ES-I3 (cell line): Measurements from ENCODE around the gene KCTD12.

Experiments
- H3K36me3 ChIP-seq: 2 replicates; pipeline ENCODE4 v1.6.1; 2013; ENCODE audit warnings: mild to moderate bottlenecking, low read length, control low read depth, moderate library complexity; ENCODE audit not compliant: insufficient read depth
- H3K4me1 ChIP-seq: 2 replicates; pipeline ENCODE4 v1.6.1; 2013; ENCODE audit warnings: mild to moderate bottlenecking, control low read depth, low read length; ENCODE audit not compliant: insufficient read depth
- H3K9ac ChIP-seq: 2 replicates; pipeline ENCODE4 v1.6.1; 2013; ENCODE audit warnings: low read depth, mild to moderate bottlenecking, low read length, moderate library complexity
- H3K9me3 ChIP-seq: 2 replicates; pipeline ENCODE4 v1.6.1; 2013; ENCODE audit warnings: mild to moderate bottlenecking, low read length, moderate library complexity; ENCODE audit not compliant: control insufficient read depth, insufficient read depth

Gene KCTD12

GRCh38 chr13:76860706-76861105, 25.5 kb downstream of the KCTD12 start:
- H3K9me3 ChIP-seq, result no peaks in the 10 kb centered on the region
- no peaks in the 10 kb centered on the region for H3K4me1 ChIP-seq
- H3K36me3 ChIP-seq, result no peaks in the 10 kb centered on the region
- no peak overlapping the region for H3K9ac ChIP-seq

- H3K9ac ChIP-seq, result no peak overlapping the region
- H3K9me3 ChIP-seq, result no peaks in the 10 kb centered on the region
- no peaks in the 10 kb centered on the region for H3K36me3 ChIP-seq
- no peaks in the 10 kb centered on the region for H3K4me1 ChIP-seq
Measured at GRCh38 chr13:76854894-76855293, 31.3 kb downstream of the KCTD12 start.

GRCh38 chr13:76853921-76854608, 32.1 kb downstream of the KCTD12 start:
- no peak overlapping the region for H3K9ac ChIP-seq
- H3K9me3 ChIP-seq, result no peaks in the 10 kb centered on the region
- no peaks in the 10 kb centered on the region for H3K36me3 ChIP-seq
- H3K4me1 ChIP-seq, result no peaks in the 10 kb centered on the region

DNA sequence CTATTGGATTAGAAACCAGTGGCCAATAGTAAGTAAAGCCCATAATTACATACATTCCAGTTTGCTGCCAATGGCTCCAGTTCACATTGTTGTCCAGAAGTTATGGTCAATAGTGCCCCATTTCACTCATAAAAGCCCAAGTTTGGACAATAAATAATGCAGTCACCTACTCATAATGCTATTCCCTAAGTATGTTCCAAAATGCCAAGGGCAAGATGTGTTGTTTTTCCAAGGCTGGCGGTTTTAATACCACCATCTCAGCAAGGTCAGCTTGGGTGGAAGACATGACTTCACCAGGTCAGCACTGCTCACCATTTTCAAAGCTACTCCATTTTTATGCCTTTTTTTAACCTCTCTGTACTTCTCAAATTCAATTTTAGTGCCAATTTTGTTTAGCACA, 32.7 kb downstream of the KCTD12 start:
- Histone ChIP-seq H3K9ac (no peak overlapping the region), H3K9me3 (no peaks in the 10 kb centered on the region), H3K4me1 (no peaks in the 10 kb centered on the region)

DNA sequence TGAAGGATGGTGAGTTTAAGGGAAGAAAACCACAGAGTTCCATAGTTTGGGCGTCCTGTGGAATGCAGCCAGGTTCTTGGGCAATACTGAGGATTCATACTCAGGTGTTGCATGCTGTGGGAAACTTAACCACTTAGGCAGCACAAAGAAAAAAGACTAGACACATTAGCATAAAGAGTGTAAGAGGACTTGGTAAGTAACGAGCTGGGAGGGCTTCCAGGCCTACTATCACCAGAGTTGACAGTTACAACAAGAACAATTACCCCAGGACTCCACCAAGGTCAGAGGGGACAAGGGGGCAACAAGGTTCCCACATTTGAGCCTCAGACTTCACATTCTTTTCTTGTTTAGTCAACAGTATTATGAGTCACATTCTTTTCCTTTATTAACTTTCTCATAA, 33.2 kb downstream of the KCTD12 start:
- H3K9ac ChIP-seq, result no peak overlapping the region

More for the DNA sequence above, 32.7 kb downstream of the KCTD12 start:
- H3K36me3 ChIP-seq, result no peaks in the 10 kb centered on the region

DNA sequence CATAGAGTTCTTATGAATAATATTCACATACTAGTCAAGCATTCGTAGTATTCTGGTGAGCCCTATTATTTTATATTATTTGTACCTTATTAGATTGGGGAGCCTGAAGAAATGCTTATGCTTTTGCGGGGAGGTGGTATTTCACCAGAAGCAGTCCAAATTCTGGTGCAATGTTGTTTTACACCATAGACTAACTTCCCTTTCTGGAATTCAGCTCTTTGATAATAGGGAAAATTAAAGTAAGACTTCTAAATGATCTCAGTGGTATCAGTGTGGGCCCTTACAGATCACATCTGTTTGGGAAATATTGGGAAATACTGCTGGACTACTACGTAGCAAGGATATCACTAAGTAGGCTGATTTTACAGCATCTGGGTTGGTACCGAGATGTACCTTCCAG, 34.2 kb downstream of the KCTD12 start:
- no peaks in the 10 kb centered on the region for H3K9me3 ChIP-seq
- H3K36me3 ChIP-seq, result no peaks in the 10 kb centered on the region
- H3K9ac ChIP-seq, result no peak overlapping the region
- H3K4me1 ChIP-seq, result no peaks in the 10 kb centered on the region

More for the DNA sequence above, 33.2 kb downstream of the KCTD12 start:
- H3K36me3 ChIP-seq, result no peaks in the 10 kb centered on the region
- H3K4me1 ChIP-seq, result no peaks in the 10 kb centered on the region
- no peaks in the 10 kb centered on the region for H3K9me3 ChIP-seq

GRCh38 chr13:76849493-76849892, 36.7 kb downstream of the KCTD12 start:
- H3K9ac ChIP-seq, result no peak overlapping the region
- no peaks in the 10 kb centered on the region for H3K36me3 ChIP-seq
- no peaks in the 10 kb centered on the region for H3K4me1 ChIP-seq
- no peaks in the 10 kb centered on the region for H3K9me3 ChIP-seq

GRCh38 chr13:76848596-76848995, 37.6 kb downstream of the KCTD12 start:
- Histone ChIP-seq H3K9ac (no peak overlapping the region), H3K36me3 (no peaks in the 10 kb centered on the region), H3K4me1 (no peaks in the 10 kb centered on the region)

DNA sequence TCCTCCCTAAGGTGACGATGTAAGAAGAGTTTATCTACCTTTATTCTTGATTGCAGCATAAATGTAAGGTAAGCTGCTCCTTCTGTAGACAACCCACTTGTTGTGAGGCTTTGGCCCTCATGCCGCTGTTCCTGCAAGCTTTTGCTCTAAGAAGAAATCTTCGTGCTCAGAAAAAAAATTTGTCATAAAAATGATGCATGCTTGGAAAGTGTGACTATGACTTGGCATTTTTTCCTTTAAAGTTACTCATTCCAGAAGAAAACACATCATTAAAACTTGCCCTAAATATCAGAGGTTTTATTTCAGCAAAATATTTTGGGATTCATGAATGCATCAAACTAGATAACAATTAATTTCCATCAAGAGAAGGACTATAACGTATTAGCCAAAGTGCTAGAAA, 39.8 kb downstream of the KCTD12 start:
- H3K9me3 ChIP-seq, result no peaks in the 10 kb centered on the region
- H3K9ac ChIP-seq, result no peak overlapping the region
- no peaks in the 10 kb centered on the region for H3K36me3 ChIP-seq
- no peaks in the 10 kb centered on the region for H3K4me1 ChIP-seq

More at GRCh38 chr13:76848596-76848995, 37.6 kb downstream of the KCTD12 start:
- H3K9me3 ChIP-seq, result no peaks in the 10 kb centered on the region

DNA sequence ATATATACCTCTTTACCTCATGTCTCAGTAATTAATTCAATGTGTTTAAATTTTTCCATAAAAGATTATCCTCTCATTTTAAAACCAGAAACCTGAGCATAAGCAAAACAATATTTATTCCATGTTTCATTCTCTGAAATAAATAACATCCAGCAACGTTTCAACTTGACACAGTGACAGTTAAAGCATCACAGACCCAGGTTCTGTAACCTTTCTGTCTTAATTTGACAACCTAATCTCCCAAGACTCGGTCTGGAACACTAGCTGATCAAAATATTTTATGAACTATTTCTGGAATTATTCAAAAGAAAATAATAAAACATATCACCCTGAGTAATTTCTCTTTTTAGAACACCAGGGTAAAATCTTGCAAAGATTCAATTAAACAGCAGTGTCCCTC, 40.3 kb downstream of the KCTD12 start:
- H3K9ac ChIP-seq, result no peak overlapping the region
- no peaks in the 10 kb centered on the region for H3K9me3 ChIP-seq
- no peaks in the 10 kb centered on the region for H3K4me1 ChIP-seq
- no peaks in the 10 kb centered on the region for H3K36me3 ChIP-seq

DNA sequence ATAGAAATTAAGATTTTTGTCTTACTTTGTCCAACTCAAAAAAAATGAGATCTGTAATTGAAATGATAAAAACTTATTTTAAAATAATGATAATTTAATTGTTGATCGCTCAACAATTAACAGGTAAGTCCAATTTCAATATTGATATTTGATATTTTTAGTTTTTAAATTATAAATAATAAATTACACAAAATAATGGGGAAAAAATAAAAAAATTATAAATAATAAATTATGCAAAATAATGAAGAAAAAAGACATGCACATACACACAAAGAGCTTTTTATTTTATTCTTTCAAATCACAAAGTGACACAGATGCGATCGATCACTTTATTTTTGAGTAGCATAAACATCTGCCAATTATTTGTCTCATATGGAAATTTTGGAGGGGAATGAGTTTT, 40.8 kb downstream of the KCTD12 start:
- Histone ChIP-seq H3K4me1 (no peaks in the 10 kb centered on the region), H3K9me3 (no peaks in the 10 kb centered on the region), H3K9ac (no peak overlapping the region), H3K36me3 (no peaks in the 10 kb centered on the region)

GRCh38 chr13:76837801-76838200, 48.4 kb downstream of the KCTD12 start:
- Histone ChIP-seq H3K36me3 (no peaks in the 10 kb centered on the region), H3K4me1 (no peaks in the 10 kb centered on the region), H3K9ac (no peak overlapping the region), H3K9me3 (no peaks in the 10 kb centered on the region)

DNA sequence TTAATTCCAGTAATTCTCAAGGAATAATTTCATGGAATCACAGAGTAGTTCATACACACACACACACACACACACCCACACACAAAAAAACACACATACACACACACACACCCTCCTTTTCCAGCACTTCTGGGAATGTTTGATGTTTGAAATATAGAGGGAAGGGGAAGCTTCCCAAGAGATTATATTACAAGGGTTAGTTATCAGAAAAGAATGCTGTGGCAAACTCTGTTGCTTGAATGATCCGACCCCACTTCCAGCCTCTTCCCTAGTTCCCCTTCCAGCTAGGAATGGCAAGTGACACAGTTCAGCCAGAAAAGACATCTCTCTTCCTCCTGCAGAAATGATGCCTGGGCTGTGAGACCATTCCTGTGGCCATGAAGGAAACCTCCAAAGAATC, 49.9 kb downstream of the KCTD12 start:
- no peak overlapping the region for H3K9ac ChIP-seq
- H3K36me3 ChIP-seq, result no peaks in the 10 kb centered on the region
- H3K9me3 ChIP-seq, result no peaks in the 10 kb centered on the region
- H3K4me1 ChIP-seq, result no peaks in the 10 kb centered on the region

GRCh38 chr13:76833441-76833954, 52.7 kb downstream of the KCTD12 start:
- Histone ChIP-seq H3K4me1 (no peaks in the 10 kb centered on the region), H3K9ac (no peak overlapping the region), H3K9me3 (no peaks in the 10 kb centered on the region), H3K36me3 (no peaks in the 10 kb centered on the region)

DNA sequence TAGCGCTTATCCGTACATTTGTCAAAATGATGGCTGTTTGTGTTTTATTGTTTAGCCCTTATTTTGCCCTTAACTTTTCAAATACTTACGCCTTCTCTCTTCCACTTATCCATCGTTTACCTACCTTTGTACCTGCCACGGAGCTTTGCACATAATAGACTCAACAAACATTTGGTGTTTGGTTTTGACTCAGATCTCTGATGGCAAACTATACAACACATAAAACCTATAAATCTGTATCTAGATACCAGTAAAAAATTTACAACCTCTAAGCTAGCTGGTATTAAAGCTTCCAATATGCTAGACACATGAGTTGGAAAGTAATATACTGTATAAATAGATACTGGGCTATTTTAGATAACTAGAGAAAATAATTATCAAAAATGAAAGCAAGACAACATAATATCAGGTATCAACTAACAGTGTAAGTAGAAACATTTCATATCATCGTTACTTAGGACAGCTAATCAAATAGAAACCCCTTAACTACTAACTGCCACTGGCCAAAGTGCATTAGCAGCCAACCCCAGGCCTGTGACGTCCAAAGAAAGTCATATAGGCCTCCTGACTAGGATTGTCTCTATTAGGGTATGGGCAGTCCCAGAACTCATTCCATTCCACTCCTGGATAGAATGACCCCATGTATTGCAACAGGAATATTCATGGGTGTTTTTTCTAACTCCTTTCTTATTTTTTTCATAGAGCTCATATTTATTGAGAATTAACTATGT, 53.8 kb downstream of the KCTD12 start:
- no peaks in the 10 kb centered on the region for H3K4me1 ChIP-seq
- no peaks in the 10 kb centered on the region for H3K36me3 ChIP-seq
- H3K9ac ChIP-seq, result no peak overlapping the region
- H3K9me3 ChIP-seq, result no peaks in the 10 kb centered on the region
